Thyroid gland (tissue), 4 donors: Measurements from ENCODE around the gene TNS4. TPM values are rescaled to one million over a fixed set of nuclear protein-coding genes. Genes with fewer than 3 reads are reported as not detected.

Source experiments
- DNase-seq, 2 donors: peaks; one replicate each; pipeline ENCODE4 v3.0.0-alpha.2; 2019
- H3K27ac ChIP-seq, 3 donors: fragments of 200-600 bp; sonication (generic); 1 replicate in 2 of 3; 2 replicates in 1 of 3; pipeline ENCODE4 v1.5.1; 2016 to 2019; ENCODE audit warnings: mild to moderate bottlenecking in 1 of 3, moderate library complexity in 1 of 3
- H3K27me3 ChIP-seq: fragments of 200-600 bp; sonication (generic); one replicate; pipeline ENCODE4 v1.5.1; 2019
- H3K36me3 ChIP-seq, 2 donors: fragments of 200-600 bp; sonication (generic); one replicate each; pipeline ENCODE4 v1.5.1; 2016 to 2019
- H3K4me1 ChIP-seq, 2 donors: fragments of 200-600 bp; sonication (generic); one replicate each; pipeline ENCODE4 v1.5.1; 2017 to 2019
- H3K4me3 ChIP-seq, 3 donors: fragments of 200-600 bp; sonication (generic); replicated peaks in 1 of 3; 1 replicate in 2 of 3; 2 replicates in 1 of 3; pipeline ENCODE4 v1.5.1; 2016; ENCODE audit warnings: mild to moderate bottlenecking in 1 of 3
- H3K9me3 ChIP-seq: fragments of 200-600 bp; sonication (generic); one replicate; pipeline ENCODE4 v1.5.1; 2017
- POLR2A ChIP-seq, 2 donors: fragments of 450-650 bp; IDR thresholded peaks; one replicate each; pipeline ENCODE4 v1.6.1; 2017; ENCODE audit warnings: antibody characterized with exemption in 2 of 2, mild to moderate bottlenecking in 2 of 2, moderate library complexity in 1 of 2
- WGBS, 2 donors: methylation state at CpG; one replicate each; pipeline ENCODE4 v1.1.5; 2017; 5-methylcytosine and 5-hydroxymethylcytosine counted together
- intact Hi-C: fragments of 100-400 bp; cut with DNase I; formaldehyde crosslinking; loops from one replicate; pipeline ENCODE4 v1.15.1; 2023
- total RNA-seq, 4 donors: library from RNA; depleted of rRNA; stranded (reverse); fragments of >200 nt; gene quantifications; one replicate each; pipeline ENCODE4 v1.2.3, GENCODE V29; 2016
- TF ChIP-seq, protein P1 (sequence below), 6 experiments: fragments of 200-600 bp in 3 of 6; fragments of 450-650 bp in 3 of 6; sonication (generic) in 3 of 6; IDR thresholded peaks; one replicate each; pipeline ENCODE4 v1.5.1; 2016 to 2019; ENCODE audit warnings: antibody characterized with exemption in 6 of 6, mild to moderate bottlenecking in 2 of 6, inconsistent platforms in 1 of 6, moderate library complexity in 1 of 6

Gene TNS4
- total RNA-seq, 4 donors from 2014 or later: 5.4 to 24.7 (median 16.2) TPM

DNA sequence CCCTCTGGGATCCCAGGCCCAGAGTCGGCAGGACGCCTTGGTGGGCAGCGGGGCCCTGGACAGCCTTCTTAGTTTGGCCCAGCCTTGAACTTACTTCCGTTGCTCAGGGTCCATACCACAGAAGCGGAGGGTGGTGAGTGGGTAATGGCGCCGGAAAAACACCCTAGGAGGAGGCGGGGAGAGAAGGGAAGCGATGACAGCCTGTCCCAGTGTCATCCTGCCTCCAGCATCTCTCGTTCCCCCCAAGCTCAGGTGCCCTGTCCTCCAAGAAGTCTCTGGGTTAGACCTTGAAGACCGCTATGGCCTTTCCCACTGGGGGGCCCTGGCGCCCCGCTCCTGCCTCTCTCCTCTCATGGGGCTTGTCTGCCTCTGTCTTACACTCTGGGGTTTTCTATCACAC, 22.9 kb downstream of the TNS4 start:
- no peak for DNase-seq
- H3K4me1 ChIP-seq: peaks cover 8 to 36% of the 10 kb centered on the region in 2 donors
- TF ChIP-seq, protein P1, sequence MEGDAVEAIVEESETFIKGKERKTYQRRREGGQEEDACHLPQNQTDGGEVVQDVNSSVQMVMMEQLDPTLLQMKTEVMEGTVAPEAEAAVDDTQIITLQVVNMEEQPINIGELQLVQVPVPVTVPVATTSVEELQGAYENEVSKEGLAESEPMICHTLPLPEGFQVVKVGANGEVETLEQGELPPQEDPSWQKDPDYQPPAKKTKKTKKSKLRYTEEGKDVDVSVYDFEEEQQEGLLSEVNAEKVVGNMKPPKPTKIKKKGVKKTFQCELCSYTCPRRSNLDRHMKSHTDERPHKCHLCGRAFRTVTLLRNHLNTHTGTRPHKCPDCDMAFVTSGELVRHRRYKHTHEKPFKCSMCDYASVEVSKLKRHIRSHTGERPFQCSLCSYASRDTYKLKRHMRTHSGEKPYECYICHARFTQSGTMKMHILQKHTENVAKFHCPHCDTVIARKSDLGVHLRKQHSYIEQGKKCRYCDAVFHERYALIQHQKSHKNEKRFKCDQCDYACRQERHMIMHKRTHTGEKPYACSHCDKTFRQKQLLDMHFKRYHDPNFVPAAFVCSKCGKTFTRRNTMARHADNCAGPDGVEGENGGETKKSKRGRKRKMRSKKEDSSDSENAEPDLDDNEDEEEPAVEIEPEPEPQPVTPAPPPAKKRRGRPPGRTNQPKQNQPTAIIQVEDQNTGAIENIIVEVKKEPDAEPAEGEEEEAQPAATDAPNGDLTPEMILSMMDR (IDR thresholded peaks at IDR 0.05): no peak
- no peak for TF ChIP-seq POLR2A (IDR thresholded peaks at IDR 0.05)
- intact Hi-C loops: loop anchor here (5.0 kb wide), 1 partner anchor 54 kb away; no protein-coding TSS in a partner anchor
- H3K9me3 ChIP-seq: no peaks in the 10 kb centered on the region
- H3K4me3 ChIP-seq: no peak overlapping the region
- no peak overlapping the region for H3K27ac ChIP-seq
- no peaks in the 10 kb centered on the region for H3K36me3 ChIP-seq
- no peaks in the 10 kb centered on the region for H3K27me3 ChIP-seq
- WGBS, 2 donors: 93 to 97% methylated on average over 13 of the region's 13 CpGs

DNA sequence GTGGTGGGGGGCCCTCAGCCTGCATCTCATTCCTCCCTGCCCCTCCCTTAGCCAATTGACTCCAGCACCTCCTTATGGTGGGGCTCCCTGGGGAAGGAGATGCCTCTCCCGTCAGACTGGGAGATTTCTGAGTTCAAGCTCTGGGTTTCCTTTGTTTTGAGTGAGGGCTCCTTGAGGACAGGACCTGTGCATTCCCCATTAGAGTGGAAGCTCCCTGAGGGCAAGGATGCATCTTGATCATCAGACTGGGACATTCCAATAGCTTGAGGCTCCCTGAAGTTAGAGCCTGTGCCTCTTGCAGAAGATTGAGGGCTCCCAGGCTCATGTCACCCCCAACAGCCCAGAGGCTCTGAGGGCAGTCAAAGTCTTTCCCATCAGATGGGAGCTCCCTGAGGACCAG, 23.6 kb downstream of the TNS4 start:
- Histone ChIP-seq H3K36me3 (no peaks in the 10 kb centered on the region), H3K27me3 (no peaks in the 10 kb centered on the region), H3K9me3 (no peaks in the 10 kb centered on the region), H3K27ac (no peak overlapping the region), H3K4me3 (no peak overlapping the region), H3K4me1 (peaks cover 11 to 43% of the 10 kb centered on the region in 2 donors)
- no peak for DNase-seq
- WGBS, 2 donors: 100% methylated on average over 1 of the region's 1 CpG
- intact Hi-C loops: loop anchor here (5.0 kb wide), 1 partner anchor 55 kb away; no protein-coding TSS in a partner anchor
- TF ChIP-seq, protein P1 (IDR thresholded peaks at IDR 0.05): no peak
- no peak for TF ChIP-seq POLR2A (IDR thresholded peaks at IDR 0.05)

DNA sequence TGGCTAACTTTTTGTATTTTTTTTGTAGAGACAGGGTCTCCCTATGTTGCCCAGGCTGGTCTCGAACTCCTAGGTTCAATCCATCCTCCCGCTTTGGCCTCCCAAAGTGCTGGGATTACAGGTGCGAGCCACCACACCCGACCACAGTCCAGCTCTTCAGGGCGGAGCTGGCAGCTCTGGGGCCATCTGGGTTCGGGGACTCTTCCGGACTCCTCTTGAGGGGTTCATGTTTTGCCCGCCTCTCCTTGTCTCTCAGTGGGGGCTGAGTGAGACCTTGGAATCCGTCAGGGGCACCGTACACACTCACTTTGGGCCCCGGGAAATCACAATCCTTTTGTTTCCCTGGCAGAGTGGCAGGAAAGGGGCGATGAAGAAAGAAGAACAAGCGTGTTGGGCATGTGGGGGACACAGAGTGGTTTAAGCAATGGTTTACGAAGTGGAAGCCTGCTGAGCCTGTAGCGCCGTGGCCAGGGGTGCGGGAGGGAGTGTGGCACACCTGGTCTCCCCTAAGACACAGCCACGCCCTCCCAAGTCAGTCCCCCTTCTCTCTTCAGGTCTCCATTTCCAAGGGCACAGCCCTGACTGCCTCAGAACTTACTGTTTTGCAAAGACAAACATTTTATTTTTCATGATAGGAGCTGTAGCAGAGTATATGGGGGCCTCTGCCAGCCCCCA, 26.1 kb downstream of the TNS4 start:
- Histone ChIP-seq H3K4me3 (no peak overlapping the region), H3K9me3 (no peaks in the 10 kb centered on the region), H3K27me3 (no peaks in the 10 kb centered on the region), H3K27ac (peak overlapping the region; percentile 65 to 78 (median 76)), H3K4me1 (peaks cover 11 to 34% of the 10 kb centered on the region in 2 donors), H3K36me3 (no peaks in the 10 kb centered on the region)
- DNase-seq: no peak
- WGBS, 2 donors: 92 to 96% methylated on average over 18 of the region's 18 CpGs
- no peak for TF ChIP-seq POLR2A (IDR thresholded peaks at IDR 0.05)
- TF ChIP-seq, protein P1 (IDR thresholded peaks at IDR 0.05): no peak
- intact Hi-C loops: loop anchor here (2.0 to 5.0 kb wide), 2 partner anchors 31 to 57 kb away; no protein-coding TSS in a partner anchor

DNA sequence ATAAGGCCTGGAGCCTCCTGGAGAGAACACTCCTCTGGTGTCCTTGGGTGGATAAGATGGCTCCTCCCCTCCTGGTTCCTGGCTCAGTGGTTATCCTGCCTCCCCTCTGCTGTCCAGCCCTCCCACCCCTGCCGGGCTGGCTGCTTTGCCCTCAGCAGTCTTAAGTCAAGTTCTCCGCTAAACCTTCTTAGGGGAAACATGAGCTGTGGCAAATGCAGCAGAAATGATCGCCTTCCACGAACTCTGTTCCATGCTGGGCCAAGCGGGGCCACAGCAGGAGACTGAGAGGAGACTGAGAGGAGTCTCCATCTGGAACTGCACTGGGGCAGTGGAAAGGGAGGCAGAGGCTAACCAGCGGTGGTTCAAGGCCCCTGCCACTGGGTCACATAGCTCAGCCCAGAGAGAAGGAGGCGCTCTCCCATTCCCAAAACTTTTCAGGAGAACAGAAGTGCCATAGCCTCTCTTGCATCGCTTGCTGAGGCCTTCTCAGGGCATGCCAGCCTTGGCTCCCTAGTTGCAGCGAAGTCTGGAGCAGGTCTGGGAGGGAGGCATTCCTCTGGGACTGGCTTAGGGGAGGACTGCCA, 26.9 kb downstream of the TNS4 start:
- WGBS, 2 donors: 80 to 87% methylated on average over 9 of the region's 9 CpGs
- peak in 1 of 2 donors; percentile 46 for DNase-seq
- no peaks in the 10 kb centered on the region for H3K9me3 ChIP-seq
- intact Hi-C loops: loop anchor here (2.0 to 5.0 kb wide), 2 partner anchors 30 to 58 kb away; no protein-coding TSS in a partner anchor
- H3K27ac ChIP-seq: peak overlapping the region in 1 of 3 donors; percentile 52
- no peaks in the 10 kb centered on the region for H3K27me3 ChIP-seq
- H3K36me3 ChIP-seq: no peaks in the 10 kb centered on the region
- peaks cover 11 to 28% of the 10 kb centered on the region in 2 donors for H3K4me1 ChIP-seq
- peak in 1 of 2 donors; percentile 8 for TF ChIP-seq POLR2A (IDR thresholded peaks at IDR 0.05)
- TF ChIP-seq, protein P1 (IDR thresholded peaks at IDR 0.05): no peak
- H3K4me3 ChIP-seq: no peak overlapping the region
